NCI-H1436 treated with DMSO at 0.1 percent for 48 hours (cell line): ENCODE results near the gene KATNA1.
"Not testable (repeated sequence)": the region's sequence is repeated elsewhere in the genome, so short reads cannot be mapped to it uniquely, and the experiment has no call there.

ENCODE experiments used
- DNase-seq: peaks from one replicate; lab custom pipeline; 2025; lab: John Stamatoyannopoulos, UW

The KATNA1 gene

DNA sequence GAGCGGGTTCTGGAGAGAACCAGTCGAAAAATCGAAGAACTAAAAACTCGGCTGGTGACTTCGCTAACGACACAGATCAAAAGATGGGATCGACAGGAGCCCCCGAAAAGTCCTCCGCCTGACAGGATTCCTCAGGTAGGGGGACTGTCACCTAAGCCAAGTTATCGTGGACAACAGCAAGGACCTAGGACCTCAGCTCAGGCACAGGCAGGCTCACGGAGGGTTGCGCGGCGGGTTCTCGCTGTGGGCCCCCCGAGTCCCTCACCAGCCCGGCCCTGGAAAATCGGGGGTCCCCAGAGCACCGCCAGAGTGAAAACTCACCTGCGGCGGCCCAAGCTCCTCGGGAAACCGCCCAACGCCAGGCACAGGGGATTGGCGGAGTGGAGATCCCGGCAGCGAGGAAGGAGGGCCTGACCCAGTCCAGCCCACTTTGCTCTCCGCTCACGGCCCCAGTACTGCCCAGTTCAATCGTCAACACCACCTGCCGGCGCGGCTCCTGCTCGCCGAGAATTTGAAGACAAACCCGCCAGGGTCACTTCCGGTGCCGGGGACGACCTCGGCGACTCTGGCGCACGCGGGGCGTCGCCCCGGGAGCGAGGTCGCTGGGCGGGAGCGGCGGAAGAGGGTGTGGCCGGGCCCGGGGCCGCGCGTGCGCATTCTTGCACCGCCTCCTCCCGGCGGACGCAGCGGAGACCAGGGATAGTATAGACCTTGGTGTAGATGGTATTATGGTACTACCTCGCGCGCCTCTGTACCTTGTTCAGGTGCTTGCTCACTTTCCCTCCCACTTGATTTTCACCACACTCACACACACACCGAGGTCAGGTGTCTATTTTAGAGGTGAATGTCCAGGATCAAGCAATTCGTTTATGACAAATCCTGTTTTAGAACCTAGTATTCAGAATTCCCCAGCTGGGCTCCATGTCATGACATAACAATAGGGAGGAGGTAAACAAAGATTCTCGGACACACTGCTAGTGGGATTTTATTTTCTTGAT, at the start of gene KATNA1:
Gene KATNA1 (minus strand): TSS at position 567 of the 998 bp plus-strand sequence. CDS start 10,167 bp downstream, outside the sequence.
- peak; percentile 47 for DNase-seq

DNA sequence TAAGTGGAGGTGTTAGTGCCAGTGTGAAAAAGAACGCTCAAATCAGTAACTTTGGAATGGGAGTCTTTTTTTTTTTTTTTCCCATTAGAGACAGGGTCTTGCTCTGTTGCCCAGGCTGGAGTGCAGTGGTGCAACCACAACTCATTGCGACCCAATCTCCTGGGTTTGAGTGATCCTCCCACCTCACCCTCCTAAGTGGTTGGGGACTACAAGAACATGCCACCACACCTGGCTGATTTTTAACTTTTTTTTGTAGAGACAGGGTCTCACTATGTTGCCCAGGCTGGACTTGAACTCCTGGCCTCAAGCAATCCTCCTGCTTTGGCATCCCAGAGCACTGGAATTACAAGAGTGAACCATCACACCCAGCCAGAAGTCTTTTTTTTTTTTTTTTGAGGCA, 49.7 kb upstream of the KATNA1 start:
- no peak for DNase-seq

DNA sequence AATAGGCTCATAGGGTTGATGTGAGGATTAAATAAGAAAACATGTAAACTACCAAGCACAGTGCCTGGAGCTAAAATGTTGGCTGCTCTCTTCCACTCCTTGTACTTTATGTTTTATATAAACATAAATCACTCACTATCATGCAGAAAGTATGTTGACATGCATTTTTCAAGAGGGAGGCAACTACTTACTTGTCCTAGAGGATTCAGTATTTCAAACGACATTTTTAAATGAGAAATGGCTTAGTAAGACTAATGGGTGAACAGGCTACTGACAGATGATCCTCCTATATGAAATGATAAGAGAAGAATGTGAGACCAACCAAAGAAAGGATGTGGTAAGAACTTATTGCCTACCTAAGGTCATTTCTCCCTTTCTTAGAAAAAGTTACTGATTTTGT, 48.4 kb upstream of the KATNA1 start:
- no peak for DNase-seq

DNA sequence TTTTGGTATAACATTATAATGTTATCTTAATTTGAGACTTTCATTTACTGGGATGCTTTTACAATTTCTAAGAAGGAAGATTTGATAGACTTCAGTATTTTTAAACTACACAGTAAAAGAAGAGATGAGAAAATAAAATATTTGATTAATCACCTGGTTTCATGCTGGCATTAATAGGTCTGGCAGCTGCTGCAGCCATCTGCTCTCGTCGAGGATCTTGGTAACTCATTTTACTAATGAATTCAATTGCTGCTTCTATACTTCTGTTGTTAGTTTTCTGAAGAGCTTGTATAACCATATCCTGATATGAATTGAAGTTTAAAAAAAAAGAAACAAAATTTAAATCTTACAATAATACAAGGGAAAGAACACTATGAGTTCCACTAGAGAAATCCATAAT, 46.4 kb upstream of the KATNA1 start:
- DNase-seq = no peak

DNA sequence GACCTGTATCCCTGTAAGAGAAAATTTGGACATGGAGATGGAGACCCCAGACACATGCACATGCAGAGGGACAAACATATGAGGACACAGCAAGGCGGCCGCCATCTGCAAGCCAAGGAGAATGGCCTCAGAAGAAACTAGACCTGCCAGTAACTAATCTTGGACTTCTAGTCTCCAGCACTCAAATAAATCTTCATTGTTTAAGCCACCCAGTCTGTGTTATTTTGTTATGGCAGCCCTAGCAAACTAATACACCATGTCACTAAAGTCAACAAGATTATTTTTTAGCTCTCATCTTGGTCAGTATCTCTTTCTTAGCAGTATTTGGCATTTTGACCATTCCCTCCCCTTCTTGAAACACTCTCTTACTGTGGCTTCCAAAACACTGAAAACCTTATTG, 42.7 kb upstream of the KATNA1 start:
- DNase-seq = no peak

DNA sequence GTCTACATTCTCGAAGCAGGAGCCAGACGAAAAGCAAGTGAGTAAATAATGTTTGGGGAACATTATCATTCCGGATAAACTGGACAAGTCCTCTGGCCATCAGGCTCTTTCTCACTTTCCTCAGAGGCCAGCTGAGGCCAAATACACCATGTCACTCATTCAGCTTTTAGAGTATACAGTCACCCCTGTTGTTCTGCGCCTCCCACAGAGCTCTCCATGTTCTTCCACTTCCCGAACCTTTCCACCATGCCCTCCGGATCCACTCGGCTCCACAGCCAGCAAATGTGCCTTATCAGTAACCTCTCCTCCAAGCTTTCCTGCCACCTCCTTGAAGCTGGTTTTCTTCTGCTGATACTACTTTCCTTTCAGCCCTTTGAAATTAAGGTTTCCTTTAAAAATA, 37.7 kb upstream of the KATNA1 start:
- DNase-seq = no peak

DNA sequence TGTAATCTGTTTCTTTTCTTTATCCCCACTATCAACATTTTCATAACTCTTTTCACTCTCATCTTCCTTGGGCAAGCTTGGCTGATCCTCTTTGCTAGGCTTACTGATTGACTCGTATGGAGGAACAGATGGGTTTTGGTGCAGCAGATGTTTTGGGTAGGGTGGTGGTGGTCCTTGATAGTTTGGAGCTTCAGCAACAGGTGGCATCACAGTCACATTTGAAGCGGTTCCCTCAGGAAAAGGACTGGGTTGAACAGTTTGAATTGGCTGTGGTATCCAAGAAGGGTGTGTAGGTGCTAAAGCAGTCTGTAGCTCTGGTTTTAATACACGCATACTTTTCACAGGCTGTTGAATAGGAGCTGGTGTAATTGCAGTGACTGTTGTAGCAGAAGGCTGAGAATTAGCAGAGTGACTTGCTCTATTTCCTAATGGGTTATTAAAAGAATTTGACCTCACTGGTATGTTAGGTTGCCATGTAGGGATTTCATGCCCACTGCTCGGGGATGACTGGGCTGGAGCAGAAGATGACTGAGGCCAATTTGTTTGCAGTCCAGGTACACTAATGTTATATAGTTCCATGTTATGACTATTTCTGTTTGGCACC, 34.8 kb upstream of the KATNA1 start:
- no peak for DNase-seq

DNA sequence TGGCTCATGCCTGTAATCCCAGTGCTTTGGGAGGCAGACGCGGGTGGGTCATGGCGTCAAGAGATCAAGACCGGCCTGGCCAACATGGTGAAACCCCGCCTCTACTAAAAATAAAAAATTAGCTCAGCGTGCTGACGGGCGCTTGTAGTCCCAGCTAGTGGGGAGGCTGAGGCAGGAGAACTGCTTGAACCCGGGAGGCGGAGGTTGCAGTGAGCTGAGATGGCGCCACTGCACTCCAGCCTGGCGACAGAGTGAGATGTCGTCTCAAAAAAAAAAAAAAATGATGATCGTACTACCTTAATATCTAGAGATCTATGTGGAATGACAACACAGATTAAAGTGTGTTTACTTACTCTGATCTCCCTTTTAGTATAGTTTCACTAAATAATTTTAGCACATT, 33.3 kb upstream of the KATNA1 start:
- not testable (repeated sequence) for DNase-seq

DNA sequence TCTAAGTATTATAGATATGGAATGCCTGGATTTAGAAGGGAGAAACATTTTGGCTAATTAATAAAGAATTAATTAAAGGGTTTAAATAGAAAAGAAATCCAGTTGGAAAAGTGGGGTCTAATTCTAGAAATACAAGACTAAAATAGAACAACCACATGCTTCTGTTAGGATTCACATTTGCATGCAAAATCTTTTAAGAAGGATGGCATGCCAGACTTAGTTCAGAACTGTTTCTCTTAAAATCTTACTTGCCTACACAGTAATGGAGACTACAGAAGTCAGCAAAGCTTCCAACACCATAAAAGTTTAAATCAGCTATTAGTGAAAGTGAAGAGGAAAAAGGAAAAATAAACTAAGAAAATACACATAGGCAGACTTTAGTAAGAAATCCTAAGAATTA, 32.7 kb upstream of the KATNA1 start:
- no peak for DNase-seq

DNA sequence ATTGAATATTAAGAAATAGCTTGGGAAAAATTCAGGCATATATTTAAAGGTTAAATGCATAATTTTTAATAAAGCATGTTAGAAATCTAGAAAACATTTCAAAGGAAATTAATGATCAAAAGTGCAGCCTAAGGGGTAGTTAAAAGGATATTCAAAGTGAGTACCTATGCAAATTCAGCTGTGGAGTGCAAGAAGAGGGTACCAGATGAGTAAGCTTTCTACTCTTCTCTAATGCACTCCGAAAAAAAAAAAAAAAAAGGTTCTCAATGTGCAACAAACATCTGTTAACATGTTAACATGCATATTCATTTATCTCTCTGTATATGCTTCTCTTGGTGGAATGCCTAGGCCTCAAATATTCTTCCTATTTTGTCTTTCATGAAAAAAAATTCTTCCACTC, 32.0 kb upstream of the KATNA1 start:
- no peak for DNase-seq

DNA sequence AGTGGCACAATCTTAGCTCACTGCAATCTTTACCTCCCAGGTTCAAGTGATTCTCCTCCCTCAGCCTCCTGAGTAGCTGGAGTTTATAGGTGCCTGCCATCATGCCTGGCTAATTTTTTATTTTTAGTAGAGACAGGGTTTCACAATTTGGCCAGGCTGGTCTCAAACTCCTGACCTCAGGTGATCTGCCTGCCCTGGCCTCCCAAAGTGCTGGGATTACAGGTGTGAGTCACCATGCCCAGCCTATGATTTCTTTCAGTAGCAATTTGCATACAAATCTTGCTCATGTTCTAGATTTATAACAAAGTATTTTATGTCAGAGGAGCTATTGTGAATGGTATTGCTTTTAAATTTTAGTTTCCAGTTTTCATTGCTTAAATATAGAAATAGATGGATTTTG, 23.8 kb upstream of the KATNA1 start:
- DNase-seq = not testable (repeated sequence)

DNA sequence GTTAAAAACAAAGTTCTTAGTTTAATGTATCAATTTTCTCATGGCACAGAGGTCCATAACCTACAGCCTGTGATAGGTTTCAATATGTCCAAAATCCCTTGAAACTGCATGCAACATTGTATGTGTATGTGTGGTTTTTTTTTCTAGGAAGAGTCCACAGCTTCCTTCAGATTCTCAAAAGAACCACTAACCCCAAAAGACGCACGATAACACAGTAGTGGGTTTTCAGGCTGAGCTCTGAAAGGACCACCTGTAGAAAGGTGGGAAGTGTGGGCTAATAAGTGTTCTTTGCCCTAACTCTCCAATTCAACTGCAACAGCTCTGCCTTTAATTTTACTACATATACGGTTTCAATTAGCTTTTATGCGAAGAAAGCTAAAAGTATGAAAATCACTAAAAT, 11.5 kb upstream of the KATNA1 start:
- no peak for DNase-seq

DNA sequence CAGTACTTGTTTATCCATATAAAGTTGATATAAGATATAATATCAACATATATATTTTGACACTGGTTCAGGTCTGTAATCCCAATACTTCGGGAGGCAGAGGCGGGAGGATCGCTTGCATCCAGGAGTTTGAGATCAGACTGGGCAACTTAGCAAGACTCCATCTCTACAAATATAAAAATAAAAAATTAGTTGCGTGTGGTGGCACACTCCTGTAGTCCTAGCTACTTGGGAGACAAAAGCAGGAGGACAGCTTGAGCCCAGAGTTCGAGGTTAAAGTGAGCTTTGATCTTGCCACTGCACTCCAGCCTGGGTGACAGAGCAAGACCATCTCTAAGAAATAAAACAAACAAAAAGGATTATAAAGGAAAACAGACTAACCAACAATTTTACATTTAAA, 8.9 kb upstream of the KATNA1 start:
- DNase-seq = no peak

DNA sequence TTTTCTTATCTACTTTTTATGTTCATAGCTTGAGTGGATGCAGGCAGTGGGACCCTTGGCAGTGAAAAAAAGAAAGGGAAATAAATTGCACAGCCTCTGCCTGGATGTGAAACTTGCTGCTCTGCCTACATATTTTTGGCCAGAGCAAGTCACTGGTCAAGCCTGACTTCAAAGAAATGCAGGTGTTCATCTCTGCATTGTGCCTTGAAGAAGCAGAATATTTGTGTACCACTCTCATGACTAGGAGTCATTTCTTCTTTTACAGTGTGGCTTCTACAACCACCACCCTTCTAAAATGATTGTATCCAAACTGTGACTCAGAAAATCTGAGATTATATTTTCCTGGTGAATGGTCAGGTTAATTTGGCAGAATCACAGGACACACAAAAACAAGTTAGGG, 2.5 kb upstream of the KATNA1 start:
- no peak for DNase-seq

DNA sequence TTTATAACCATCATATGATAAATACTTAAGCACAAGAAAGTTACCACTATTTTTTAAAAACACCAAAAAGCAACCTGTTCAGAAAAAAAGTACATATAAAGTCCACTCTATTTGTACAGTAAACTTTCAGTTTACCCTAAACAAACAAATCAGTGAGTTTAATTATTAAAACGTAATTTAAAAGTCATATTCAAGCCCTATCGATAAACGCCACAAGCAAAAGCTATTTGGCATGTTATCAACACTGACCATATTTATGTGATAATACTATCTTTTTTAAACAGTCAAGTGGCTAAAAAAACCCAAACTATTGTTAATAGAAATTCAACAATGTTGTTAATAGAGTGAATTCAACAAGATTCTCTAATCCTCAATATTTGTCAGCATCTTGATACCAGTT, 1.9 kb downstream of the KATNA1 start:
- no peak for DNase-seq

DNA sequence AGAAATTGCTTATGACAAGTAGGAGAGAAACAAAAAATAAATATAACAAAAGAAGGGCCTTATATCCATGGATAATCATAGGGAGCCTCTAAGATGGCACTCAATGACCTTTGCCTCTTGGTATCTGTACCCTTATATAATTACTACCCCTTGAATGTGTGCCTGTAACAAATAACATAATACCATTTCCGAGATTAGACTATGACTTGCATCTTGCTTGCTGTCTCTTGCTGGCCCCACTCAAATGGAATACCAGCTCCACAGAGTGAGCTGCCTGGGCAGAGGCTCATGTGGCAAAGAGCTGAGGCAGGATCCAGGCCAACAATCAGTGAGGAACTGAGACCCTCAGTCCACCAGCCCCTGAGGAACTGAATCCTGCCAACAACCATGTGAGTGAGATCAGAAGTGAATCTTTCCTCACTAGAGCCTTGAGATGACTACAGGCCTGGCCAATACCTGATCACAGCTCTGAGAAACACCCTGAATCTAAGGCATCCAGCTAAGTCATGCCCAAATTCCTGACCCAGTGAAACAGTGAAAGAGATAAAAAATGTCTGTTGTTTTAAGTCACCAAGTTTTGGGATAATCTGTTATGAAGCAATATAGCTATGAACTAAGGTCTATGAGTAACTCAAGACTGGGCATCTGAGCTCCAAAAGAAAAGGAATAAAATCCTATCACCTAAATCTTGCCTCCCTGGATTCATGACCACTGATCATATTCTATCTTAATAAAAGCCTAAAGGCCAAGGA, 5.5 kb downstream of the KATNA1 start:
- DNase-seq = no peak

DNA sequence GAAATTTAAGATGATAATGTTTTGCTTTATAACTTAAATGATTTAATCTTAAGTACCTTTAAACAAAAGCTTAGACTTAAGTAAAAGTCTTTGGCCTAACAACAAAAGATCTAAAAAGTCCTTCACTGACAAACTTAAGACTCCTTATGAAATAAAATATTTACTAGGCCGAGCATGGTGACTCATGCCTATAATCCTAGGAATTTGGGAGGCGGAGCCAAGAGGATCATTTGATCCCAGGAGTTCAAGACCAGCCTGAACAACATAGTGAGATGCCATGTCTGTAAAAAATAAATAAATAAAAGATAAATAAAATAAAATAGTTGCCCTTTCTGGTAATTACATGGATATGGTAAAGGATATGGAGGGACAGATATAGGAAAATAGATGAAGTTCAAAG, 12.4 kb downstream of the KATNA1 start:
- DNase-seq = no peak

DNA sequence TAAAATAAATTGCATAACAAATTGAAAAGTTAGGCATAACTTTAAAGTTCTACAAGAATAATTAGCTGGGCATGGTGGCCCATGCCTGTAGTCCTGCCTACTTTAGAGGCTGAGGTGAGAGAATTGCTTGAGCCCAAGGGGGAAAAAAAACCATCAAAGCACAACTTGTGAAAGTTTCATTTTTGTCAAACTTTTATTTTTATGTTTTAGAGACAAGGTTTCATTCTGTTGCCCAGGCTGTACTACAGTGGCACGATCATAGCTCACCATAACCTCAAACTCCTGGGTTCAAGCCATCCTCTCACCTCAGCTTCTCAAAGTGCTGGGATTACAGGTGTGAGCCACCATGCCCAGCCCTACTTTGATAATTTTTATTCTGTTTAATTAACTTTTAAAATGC, 14.2 kb downstream of the KATNA1 start:
- DNase-seq = no peak

DNA sequence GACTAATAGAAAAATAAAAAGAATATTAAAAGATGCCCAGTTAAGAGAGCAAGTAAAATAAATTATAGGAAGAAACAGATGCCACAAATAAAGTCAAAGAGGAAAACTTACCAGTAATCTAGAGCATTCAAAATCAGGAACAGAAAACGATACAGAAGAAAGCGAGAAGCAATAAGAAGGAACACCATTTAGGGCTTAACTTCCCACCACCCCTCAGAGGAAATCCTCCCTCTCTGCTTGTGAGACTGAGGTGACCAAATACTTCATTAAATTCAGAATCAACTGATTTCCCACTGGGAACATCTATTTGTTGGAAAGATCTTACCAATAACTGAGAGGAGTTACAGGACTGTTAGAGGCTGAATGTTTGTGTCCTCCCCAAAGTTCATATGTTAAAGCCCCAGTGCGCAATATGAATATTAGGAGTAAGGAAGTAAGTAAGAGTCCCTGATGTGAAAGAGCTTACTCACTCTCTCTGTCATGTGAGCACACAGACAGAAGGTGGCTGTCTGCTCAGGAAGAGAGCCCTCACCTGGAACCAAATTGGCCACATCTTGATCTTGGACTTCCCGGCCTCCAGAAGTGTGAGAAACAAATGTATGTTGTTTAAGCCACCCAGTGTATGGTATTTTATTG, 19.5 kb downstream of the KATNA1 start:
- DNase-seq = no peak

DNA sequence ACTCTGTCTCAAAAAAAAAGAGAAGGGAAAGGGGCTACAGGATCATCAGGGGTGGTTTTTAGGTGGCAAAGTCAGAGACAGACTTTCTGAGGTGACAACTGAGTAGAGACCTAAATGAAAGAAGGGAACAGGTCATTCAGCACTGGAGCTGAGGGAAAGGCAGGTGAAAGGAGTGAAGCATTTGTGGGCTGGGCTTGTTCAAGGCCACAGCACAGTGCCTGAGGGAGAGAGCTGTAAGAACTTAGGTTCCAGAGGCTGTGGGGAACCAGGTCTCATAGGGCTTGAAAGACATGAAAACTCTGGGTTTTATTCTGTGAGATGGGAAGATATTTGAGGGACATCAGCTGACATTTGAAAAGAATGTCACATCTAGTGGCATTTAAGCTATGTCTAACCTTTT, 20.8 kb downstream of the KATNA1 start:
- DNase-seq = no peak

DNA sequence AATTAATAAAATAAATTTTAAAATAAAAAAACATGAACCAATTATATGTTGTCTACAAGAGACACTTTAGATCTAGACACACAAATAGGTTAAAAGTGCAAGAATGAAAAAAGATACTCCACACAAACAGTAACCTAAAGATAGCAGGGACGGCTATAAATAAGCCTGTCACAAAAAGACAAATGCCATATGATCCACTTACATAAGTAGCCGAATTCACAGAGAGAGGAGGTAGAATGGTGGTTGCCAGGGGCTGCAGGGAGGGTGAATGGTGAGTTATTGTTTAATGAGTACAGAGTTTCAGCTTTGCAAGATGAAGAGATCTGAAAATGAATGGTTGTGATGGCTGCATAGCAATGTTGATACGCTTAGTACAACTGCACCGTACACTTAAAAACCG, 32.7 kb downstream of the KATNA1 start:
- no peak for DNase-seq

DNA sequence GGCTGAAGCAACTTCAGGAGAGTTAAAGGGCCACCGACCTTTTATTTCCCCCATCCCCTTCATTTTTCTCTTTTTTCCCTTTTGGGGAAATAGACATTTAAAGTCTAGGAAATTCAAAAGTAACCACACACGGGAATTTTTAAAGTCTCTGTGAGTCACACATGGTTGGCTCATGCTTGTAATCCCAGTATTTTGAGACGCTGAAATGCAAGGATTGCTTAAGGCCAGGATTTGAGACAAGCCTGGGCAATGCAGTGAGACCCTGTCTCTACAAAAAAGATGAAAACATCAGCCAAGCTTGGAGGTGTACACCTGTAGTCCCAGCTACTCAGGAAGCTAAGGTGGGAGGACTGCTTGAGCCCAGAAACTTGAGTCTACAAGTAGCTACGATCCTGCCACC, 34.2 kb downstream of the KATNA1 start:
- DNase-seq = no peak
